IMR-90 (cell line): ENCODE results near the gene PEX10. TPM values are rescaled to one million over a fixed set of nuclear protein-coding genes. Genes with fewer than 3 reads are reported as not detected.
A peak's percentile ranks its signal among the peaks of the same experiment; 100 is the strongest.

Source experiments
- ATAC-seq: fragments of 200-7000 bp; cut with Tn5 transposase; 2 replicates; pipeline ENCODE4 v1.9.1; 2020; ENCODE audit warnings: low read depth, mild to moderate bottlenecking, moderate library complexity
- BruUV-seq: library from RNA; stranded (reverse); fragments of 400-500 nt; replicated peaks from 2 replicates; lab custom pipeline; 2021; lab: Mats Ljungman, UMichigan
- CTCF ChIA-PET: fragments of 300-600 bp; formaldehyde crosslinking; extraction: SDS; loops from one replicate; lab custom pipeline; 2021; ENCODE audit warnings: antibody characterized with exemption; lab: Yijun Ruan, JAX
- POLR2A ChIA-PET: fragments of 300-600 bp; sonication (Branson Sonifier 250); formaldehyde crosslinking; loops from one replicate; lab custom pipeline; 2022; ENCODE audit warnings: antibody characterized with exemption; ENCODE audit not compliant: unreplicated experiment; lab: Charles Lee
- DNase-seq: peaks from one replicate; pipeline ENCODE4 v3.0.0; 2013
- H2AFZ ChIP-seq: replicated peaks from 2 replicates; pipeline ENCODE3; 2013; ENCODE audit warnings: low read length, mild to moderate bottlenecking; ENCODE audit not compliant: poor library complexity
- H2AK5ac ChIP-seq: 2 replicates; pipeline ENCODE4 v1.6.1; 2013; ENCODE audit warnings: low read depth, low read length, inconsistent platforms
- H2AK9ac ChIP-seq: replicated peaks from 2 replicates; pipeline ENCODE3; 2013; ENCODE audit warnings: mild to moderate bottlenecking, low read depth, low read length, moderate library complexity; ENCODE audit not compliant: poor library complexity
- H2BK120ac ChIP-seq: 2 replicates; pipeline ENCODE4 v1.6.1; 2013; ENCODE audit warnings: low read depth, low read length, inconsistent platforms
- H2BK15ac ChIP-seq: 3 replicates; pipeline ENCODE4 v1.6.1; 2013; ENCODE audit warnings: low read depth, low read length, inconsistent platforms
- H2BK20ac ChIP-seq: 2 replicates; pipeline ENCODE4 v1.6.1; 2013; ENCODE audit warnings: low read depth, mild to moderate bottlenecking, inconsistent platforms, low read length, moderate library complexity
- H2BK5ac ChIP-seq: 2 replicates; pipeline ENCODE4 v1.6.1; 2013; ENCODE audit warnings: mild to moderate bottlenecking, low read depth, low read length, inconsistent platforms; ENCODE audit not compliant: poor library complexity, severe bottlenecking
- H3K14ac ChIP-seq: replicated peaks from 2 replicates; pipeline ENCODE4 v1.6.1; 2013; ENCODE audit warnings: low read depth, low read length, inconsistent platforms
- H3K18ac ChIP-seq: 2 replicates; pipeline ENCODE4 v1.6.1; 2013; ENCODE audit warnings: low read depth, low read length, control low read depth
- H3K23ac ChIP-seq: 2 replicates; pipeline ENCODE4 v1.6.1; 2013; ENCODE audit warnings: low read depth, low read length, inconsistent platforms
- H3K27ac ChIP-seq: 2 replicates; pipeline ENCODE4 v1.5.1; 2013; ENCODE audit warnings: mild to moderate bottlenecking, control low read depth, low read length; ENCODE audit not compliant: insufficient read depth
- H3K27me3 ChIP-seq: 2 replicates; pipeline ENCODE4 v1.6.1; 2013; ENCODE audit warnings: low read length; ENCODE audit not compliant: control insufficient read depth, insufficient read depth
- H3K36me3 ChIP-seq: 2 replicates; pipeline ENCODE4 v1.6.1; 2013; ENCODE audit warnings: low read length, mixed read lengths; ENCODE audit not compliant: control insufficient read depth, insufficient read depth
- H3K4ac ChIP-seq: 2 replicates; pipeline ENCODE4 v1.6.1; 2013; ENCODE audit warnings: low read depth, low read length, inconsistent platforms
- H3K4me1 ChIP-seq: 2 replicates; pipeline ENCODE4 v1.6.1; 2013; ENCODE audit warnings: low read length, mixed read lengths; ENCODE audit not compliant: control insufficient read depth, insufficient read depth
- H3K4me2 ChIP-seq: 2 replicates; pipeline ENCODE4 v1.6.1; 2013; ENCODE audit warnings: low read depth, mild to moderate bottlenecking, control low read depth, low read length, moderate library complexity
- H3K4me3 ChIP-seq: 2 replicates; pipeline ENCODE4 v1.5.1; 2013; ENCODE audit warnings: low read depth, mild to moderate bottlenecking, control low read depth, low read length, moderate library complexity; ENCODE audit not compliant: insufficient read depth
- H3K56ac ChIP-seq: 2 replicates; pipeline ENCODE4 v1.6.1; 2013; ENCODE audit warnings: low read length, inconsistent platforms; ENCODE audit not compliant: insufficient read depth; ENCODE audit errors: extremely low read depth
- H3K79me1 ChIP-seq, 2 experiments: 2 replicates each; pipeline ENCODE4 v1.6.1; 2013; ENCODE audit warnings: low read length in 2 of 2, inconsistent platforms in 1 of 2, low read depth in 1 of 2
- H3K9ac ChIP-seq: 2 replicates; pipeline ENCODE4 v1.6.1; 2013; ENCODE audit warnings: low read depth, low read length, control low read depth
- H3K9me1 ChIP-seq: 2 replicates; pipeline ENCODE4 v1.6.1; 2013; ENCODE audit warnings: low read length, inconsistent platforms; ENCODE audit not compliant: insufficient read depth
- H3K9me3 ChIP-seq: 2 replicates; pipeline ENCODE4 v1.6.1; 2013; ENCODE audit warnings: low read length; ENCODE audit not compliant: control insufficient read depth, insufficient read depth
- H4K20me1 ChIP-seq: 2 replicates; pipeline ENCODE4 v1.6.1; 2013; ENCODE audit warnings: low read length, inconsistent platforms; ENCODE audit not compliant: insufficient read depth
- H4K5ac ChIP-seq: 2 replicates; pipeline ENCODE4 v1.6.1; 2013; ENCODE audit warnings: mild to moderate bottlenecking, low read depth, low read length, control low read depth
- H4K8ac ChIP-seq, 2 experiments: 2 replicates each; pipeline ENCODE4 v1.6.1; 2013; ENCODE audit warnings: low read depth in 2 of 2, low read length in 2 of 2, control low read depth in 1 of 2, inconsistent platforms in 1 of 2
- H4K91ac ChIP-seq: 2 replicates; pipeline ENCODE4 v1.6.1; 2013; ENCODE audit warnings: low read depth, low read length, inconsistent platforms; ENCODE audit not compliant: insufficient read depth
- MAZ ChIP-seq: IDR thresholded peaks from 2 replicates; pipeline ENCODE4 v1.6.1; 2012; ENCODE audit warnings: low read depth, mild to moderate bottlenecking, low read length, improper control_type of control experiment, moderate library complexity, borderline replicate concordance
- NFE2L2 ChIP-seq: fragments of 150-350 bp; IDR thresholded peaks from 2 replicates; pipeline ENCODE4 v1.6.1; 2016; ENCODE audit warnings: low read depth, mild to moderate bottlenecking, low read length
- POLR2A ChIP-seq: IDR thresholded peaks from 2 replicates; pipeline ENCODE4 v1.6.1; 2012; ENCODE audit warnings: mild to moderate bottlenecking, low read depth, low read length
- RAD21 ChIP-seq: IDR thresholded peaks from 2 replicates; pipeline ENCODE4 v1.6.1; 2012; ENCODE audit warnings: low read length, improper control_type of control experiment
- RFX5 ChIP-seq: IDR thresholded peaks from 2 replicates; pipeline ENCODE4 v1.8.0; 2012; ENCODE audit warnings: low read depth, mild to moderate bottlenecking, low read length, moderate library complexity
- SMC3 ChIP-seq: fragments of 150-350 bp; IDR thresholded peaks from 2 replicates; pipeline ENCODE4 v1.6.1; 2016; ENCODE audit warnings: low read depth, mild to moderate bottlenecking, antibody characterized with exemption, low read length, moderate library complexity
- WGBS, 2 experiments: methylation state at CpG; one replicate each; pipeline versions ENCODE4 v1.1.5 to v1.1.7; 2013; ENCODE audit warnings: missing lambda C conversion rate in 2 of 2; ENCODE audit not compliant: insufficient read length in 1 of 2; ENCODE audit errors: extremely low coverage in 2 of 2; 5-methylcytosine and 5-hydroxymethylcytosine counted together
- dilution Hi-C: fragments of 300-500 bp; cut with HindIII; formaldehyde crosslinking; loops from one replicate; pipeline ENCODE4 v1.14.3; 2018; ENCODE audit warnings: low sequenced_read_pairs; ENCODE audit not compliant: unreplicated experiment
- in situ Hi-C: fragments of 300-500 bp; cut with MboI; formaldehyde crosslinking; loops from 3 replicates; pipeline ENCODE4 v1.14.3; 2019; ENCODE audit warnings: low sequenced_read_pairs, inconsistent platforms, mixed read lengths
- intact Hi-C: fragments of 100-400 bp; cut with micrococcal nuclease; formaldehyde crosslinking; loops from 2 replicates; pipeline ENCODE4 v1.10.0; 2022
- polyA plus RNA-seq, 3 experiments: library from polyadenylated mRNA; depleted of rRNA; stranded (reverse); fragments of >200 nt; gene quantifications; 2 replicates each; pipeline ENCODE4 v1.2.3, GENCODE V29; 2012; ENCODE audit warnings: low replicate concordance in 1 of 3
- total RNA-seq: library from RNA; depleted of rRNA; stranded (reverse); fragments of >200 nt; gene quantifications from 2 replicates; pipeline ENCODE4 v1.2.3, GENCODE V29; 2012
- TF ChIP-seq, protein P1 (sequence below): conservative IDR thresholded peaks from 2 replicates; pipeline ENCODE4 v1.5.1; 2012; ENCODE audit warnings: mild to moderate bottlenecking, low read depth, low read length, improper control_type of control experiment

The PEX10 gene
- total and polyA plus RNA-seq, 2 of the 4 experiments (the other 2 are of a cell fraction) = 16.9 to 19.7 TPM

DNA sequence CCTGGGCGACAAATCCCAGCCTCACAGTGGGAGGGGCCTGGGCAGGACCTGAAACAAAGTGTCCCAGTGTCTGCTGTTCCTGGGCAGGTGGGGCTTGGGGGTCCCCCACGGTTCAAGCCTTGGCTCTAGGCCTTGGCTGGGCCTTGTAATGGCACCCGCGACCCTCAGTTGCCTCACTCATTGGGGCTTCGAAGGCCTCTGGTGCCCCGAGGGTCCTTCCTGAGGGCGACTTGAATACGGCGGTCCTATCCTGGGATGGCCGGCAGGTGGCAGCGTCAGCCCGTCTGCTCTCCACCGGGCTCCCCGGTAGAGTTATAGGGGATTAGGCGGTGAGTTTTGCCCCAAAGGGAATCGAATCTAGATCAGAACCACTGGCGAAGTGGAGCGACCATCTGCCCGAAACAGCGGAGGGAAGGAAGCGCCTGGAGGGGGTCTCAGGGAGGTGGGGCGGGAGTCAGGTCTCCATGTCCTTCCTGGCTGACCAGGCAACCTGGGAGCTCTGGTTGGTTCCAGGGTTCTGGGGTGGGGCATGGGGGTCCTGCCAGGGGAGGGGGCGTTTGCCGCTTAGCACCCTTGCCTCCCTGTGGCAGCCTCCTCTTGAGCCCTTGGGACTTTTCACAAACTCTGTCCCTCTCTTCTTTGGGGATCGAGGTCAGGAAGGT, 2.1 kb upstream of the PEX10 start:
- 0% methylated on average over 6 of the region's 25 CpGs; no CpG with 5 or more reads in 1 of the 2 experiments for WGBS, 2 experiments
- Histone ChIP-seq H3K56ac (no peak overlapping the region), H3K9ac (no peak overlapping the region), H4K8ac (peak overlapping the region; percentile 40 to 71; a peak in 2 of 4 replicates), H2BK15ac (no peak overlapping the region), H2BK5ac (no peak overlapping the region), H3K9me1 (no peaks in the 10 kb centered on the region), H2BK120ac (no peak overlapping the region), H3K4ac (no peak overlapping the region), H3K9me3 (no peaks in the 10 kb centered on the region), H3K27me3 (peaks cover 5% of the 10 kb centered on the region; the same call in 1 of the 2 replicates), H3K4me3 (no peak overlapping the region), H3K4me2 (peak overlapping the region; percentile 48; the same call in 1 of the 2 replicates), H3K14ac (no peak overlapping the region; the same call in 1 of the 2 replicates), H3K27ac (no peak overlapping the region), H2AK9ac (peak overlapping the region; percentile 87), H2AK5ac (peak overlapping the region; percentile 88), H3K18ac (no peak overlapping the region), H3K4me1 (peaks cover 12% of the 10 kb centered on the region), H4K91ac (no peak overlapping the region), H3K79me1 (peaks cover 11 to 31% of the 10 kb centered on the region in 2 experiments), H4K20me1 (no peaks in the 10 kb centered on the region), H4K5ac (no peak overlapping the region), H2BK20ac (no peak overlapping the region), H2AFZ (peak overlapping the region; percentile 91), H3K36me3 (peaks cover 3% of the 10 kb centered on the region; the same call in 1 of the 2 replicates), H3K23ac (no peak overlapping the region)
- intact Hi-C loops (loop anchor here (1.0 to 10.0 kb wide), 4 partner anchors 113 to 1010 kb away; partner anchors contain the start of gene PANK4), dilution Hi-C loops (no loop called here), in situ Hi-C loops (loop anchor here (5.0 to 25.0 kb wide), 3 partner anchors 128 to 1008 kb away; no protein-coding TSS in a partner anchor)
- ATAC-seq (peak; percentile 40), DNase-seq (peak; percentile 34)
- POLR2A ChIA-PET = no interaction called here
- no peak for TF ChIP-seq NFE2L2
- no peak for TF ChIP-seq RFX5
- peak; percentile 86 for TF ChIP-seq SMC3
- TF ChIP-seq MAZ = peak; percentile 30; the same call in 1 of the 2 replicates
- TF ChIP-seq, protein P1, sequence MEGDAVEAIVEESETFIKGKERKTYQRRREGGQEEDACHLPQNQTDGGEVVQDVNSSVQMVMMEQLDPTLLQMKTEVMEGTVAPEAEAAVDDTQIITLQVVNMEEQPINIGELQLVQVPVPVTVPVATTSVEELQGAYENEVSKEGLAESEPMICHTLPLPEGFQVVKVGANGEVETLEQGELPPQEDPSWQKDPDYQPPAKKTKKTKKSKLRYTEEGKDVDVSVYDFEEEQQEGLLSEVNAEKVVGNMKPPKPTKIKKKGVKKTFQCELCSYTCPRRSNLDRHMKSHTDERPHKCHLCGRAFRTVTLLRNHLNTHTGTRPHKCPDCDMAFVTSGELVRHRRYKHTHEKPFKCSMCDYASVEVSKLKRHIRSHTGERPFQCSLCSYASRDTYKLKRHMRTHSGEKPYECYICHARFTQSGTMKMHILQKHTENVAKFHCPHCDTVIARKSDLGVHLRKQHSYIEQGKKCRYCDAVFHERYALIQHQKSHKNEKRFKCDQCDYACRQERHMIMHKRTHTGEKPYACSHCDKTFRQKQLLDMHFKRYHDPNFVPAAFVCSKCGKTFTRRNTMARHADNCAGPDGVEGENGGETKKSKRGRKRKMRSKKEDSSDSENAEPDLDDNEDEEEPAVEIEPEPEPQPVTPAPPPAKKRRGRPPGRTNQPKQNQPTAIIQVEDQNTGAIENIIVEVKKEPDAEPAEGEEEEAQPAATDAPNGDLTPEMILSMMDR = peak; percentile 92
- TF ChIP-seq POLR2A = no peak
- TF ChIP-seq RAD21 = peak; percentile 96
- CTCF ChIA-PET = interaction anchor here (1.0 kb wide), 1 partner anchor 9 kb away, joined by 3 read pairs; no protein-coding TSS in a partner anchor
- BruUV-seq = no TSS peak
